HepG2 (cell line): ENCODE data around the gene BRIP1. TPM values are rescaled to one million over a fixed set of nuclear protein-coding genes. Genes with fewer than 3 reads are reported as not detected.

Experiments
- ATAC-seq: fragments of 200-7000 bp; cut with Tn5 transposase; 3 replicates; pipeline ENCODE4 v1.9.1; 2020; ENCODE audit warnings: mild to moderate bottlenecking, moderate library complexity
- BruUV-seq: library from RNA; stranded (reverse); fragments of 400-500 nt; replicated peaks from 2 replicates; lab custom pipeline; 2021; lab: Mats Ljungman, UMichigan
- CTCF ChIA-PET: fragments of 300-600 bp; formaldehyde crosslinking; extraction: SDS; loops from one replicate; lab custom pipeline; 2021; ENCODE audit warnings: low total read pairs, inconsistent platforms, low intra/inter-chr PET ratio; lab: Yijun Ruan, JAX
- POLR2A ChIA-PET: fragments of 350-600 bp; sonication (Branson Sonifier 250); formaldehyde crosslinking; loops from one replicate; lab custom pipeline; 2020; ENCODE audit warnings: antibody characterized with exemption, inconsistent platforms; lab: Yijun Ruan, JAX
- DNase-seq: peaks from one replicate; pipeline ENCODE4 v3.0.0-alpha.2; 2015; ENCODE audit warnings: low spot score
- FAIRE-seq: peaks from 3 replicates; lab custom pipeline; 2011; peaks lifted over from hg19 to GRCh38; lab: Jason Lieb, UNC
- H2AFZ ChIP-seq: one replicate; pipeline ENCODE4 v1.6.1; 2011; ENCODE audit warnings: low read length, inconsistent platforms
- H3K27ac ChIP-seq: fragments of 300-600 bp; 3 replicates; pipeline ENCODE4 v1.8.0; 2011; ENCODE audit warnings: mixed run types, mild to moderate bottlenecking, mixed read lengths, low read length, inconsistent platforms; ENCODE audit not compliant: insufficient read depth; ENCODE audit errors: extremely low read length
- H3K27me3 ChIP-seq, 2 experiments: fragments of 200-600 bp in 1 of 2; 2 replicates in 1 of 2; 3 replicates in 1 of 2; pipeline versions ENCODE4 v1.6.0 to v1.8.0; 2011; ENCODE audit warnings: low read length in 2 of 2, mild to moderate bottlenecking in 2 of 2, moderate library complexity in 2 of 2, inconsistent platforms in 1 of 2; ENCODE audit not compliant: insufficient read depth in 2 of 2, control insufficient read depth in 1 of 2
- H3K36me3 ChIP-seq, 2 experiments: fragments of 200-600 bp in 1 of 2; replicated peaks in 1 of 2; 2 replicates in 1 of 2; 3 replicates in 1 of 2; pipeline versions ENCODE4 v1.5.1 to v1.8.0; 2011; ENCODE audit warnings: low read length in 2 of 2, inconsistent platforms in 1 of 2; ENCODE audit not compliant: insufficient read depth in 2 of 2, control insufficient read depth in 1 of 2
- H3K4me1 ChIP-seq: 2 replicates; pipeline ENCODE4 v1.5.1; 2012; ENCODE audit warnings: low read length, inconsistent platforms; ENCODE audit not compliant: insufficient read depth
- H3K4me2 ChIP-seq: 2 replicates; pipeline ENCODE4 v1.6.0; 2011; ENCODE audit warnings: low read depth, low read length, inconsistent platforms
- H3K4me3 ChIP-seq, 3 experiments: fragments of 200-600 bp in 1 of 3; sonication (generic), shearing (Covaris generic) in 1 of 3; replicated peaks in 1 of 3; 2 replicates each; pipeline ENCODE4 v1.5.1; 2011 to 2016; ENCODE audit warnings: low read length in 3 of 3, inconsistent platforms in 2 of 3, low read depth in 2 of 3, mild to moderate bottlenecking in 2 of 3, control low read depth in 1 of 3, mixed read lengths in 1 of 3; ENCODE audit not compliant: insufficient read depth in 1 of 3
- H3K79me2 ChIP-seq: one replicate; pipeline ENCODE4 v1.6.1; 2011; ENCODE audit warnings: low read length, inconsistent platforms; ENCODE audit not compliant: insufficient read depth
- H3K9ac ChIP-seq: 2 replicates; pipeline ENCODE4 v1.6.0; 2011; ENCODE audit warnings: mild to moderate bottlenecking, low read depth, low read length, inconsistent platforms; ENCODE audit not compliant: insufficient read depth
- H3K9me3 ChIP-seq: 2 replicates; pipeline ENCODE4 v1.5.1; 2012; ENCODE audit warnings: mild to moderate bottlenecking, low read length
- H4K20me1 ChIP-seq: 2 replicates; pipeline ENCODE4 v1.6.0; 2011; ENCODE audit warnings: inconsistent platforms, mild to moderate bottlenecking, low read length, moderate library complexity; ENCODE audit not compliant: insufficient read depth
- EHMT2 ChIP-seq: fragments of 200-600 bp; sonication (generic); IDR thresholded peaks from 2 replicates; pipeline ENCODE4 v1.7.0; 2017; ENCODE audit warnings: antibody characterized with exemption, low read depth, low read length, borderline replicate concordance
- ELF4 ChIP-seq: sonication (generic); formaldehyde crosslinking; IDR thresholded peaks from 2 replicates; pipeline ENCODE4 v1.5.0; 2020; ENCODE audit warnings: missing genetic modification reagents, mild to moderate bottlenecking, moderate library complexity, borderline replicate concordance
- ESRRA ChIP-seq: sonication (generic); formaldehyde crosslinking; IDR thresholded peaks from 2 replicates; pipeline ENCODE4 v1.5.1; 2020; ENCODE audit warnings: mild to moderate bottlenecking, low read depth, missing genetic modification reagents
- JUND ChIP-seq: sonication (generic); formaldehyde crosslinking; IDR thresholded peaks from 2 replicates; pipeline ENCODE4 v1.8.0; 2022; ENCODE audit warnings: mild to moderate bottlenecking, missing genetic modification reagents
- NCOR1 ChIP-seq: fragments of 200-600 bp; sonication (generic); IDR thresholded peaks from 2 replicates; pipeline ENCODE4 v1.7.0; 2017; ENCODE audit warnings: antibody characterized with exemption, low read length, borderline replicate concordance
- ZNF501 ChIP-seq: sonication (generic); formaldehyde crosslinking; IDR thresholded peaks from 2 replicates; pipeline ENCODE4 v1.5.1; 2020; ENCODE audit warnings: mild to moderate bottlenecking, moderate library complexity, missing genetic modification reagents
- ZNF710 ChIP-seq: sonication (generic); formaldehyde crosslinking; IDR thresholded peaks from 2 replicates; pipeline ENCODE4 v1.5.0; 2020; ENCODE audit warnings: mild to moderate bottlenecking, missing genetic modification reagents, borderline replicate concordance
- ZNF891 ChIP-seq: sonication (generic); formaldehyde crosslinking; IDR thresholded peaks from 2 replicates; pipeline ENCODE4 v1.5.0; 2020; ENCODE audit warnings: mild to moderate bottlenecking, missing genetic modification reagents
- WGBS: methylation state at CpG from one replicate; pipeline ENCODE4 v1.1.6; 2017; ENCODE audit warnings: low lambda C conversion rate; 5-methylcytosine and 5-hydroxymethylcytosine counted together
- in situ Hi-C: cut with HindIII; loops from 2 replicates; pipeline ENCODE4 v1.10.0; 2017; ENCODE audit warnings: low pct_unique_long_range_greater_than_20kb; ENCODE audit not compliant: extremely low pct_ligation_motif_present
- intact Hi-C: fragments of 100-400 bp; cut with micrococcal nuclease; formaldehyde crosslinking; loops from one replicate; pipeline ENCODE4 v1.10.0; 2022; ENCODE audit not compliant: unreplicated experiment
- polyA plus RNA-seq, 8 experiments: library from polyadenylated mRNA; depleted of rRNA in 3 of 8; stranded (reverse) in 7 of 8; unstranded in 1 of 8; fragments of >200 nt; fragmentation: Illumina TruSeq in 4 of 8; extraction: Trizol in 4 of 8; gene quantifications; 2 replicates each; pipeline versions ENCODE4 v1.2.1 to v1.2.3, GENCODE V29; 2011 to 2016; ENCODE audit warnings: low read depth in 4 of 8, missing spikeins in 1 of 8, mixed read lengths in 1 of 8; ENCODE audit not compliant: insufficient read depth in 1 of 8
- total RNA-seq, 5 experiments: library from RNA; depleted of rRNA; stranded (reverse); fragments of >200 nt; fragmentation: Illumina TruSeq; extraction: Trizol; gene quantifications; 2 replicates each; pipeline ENCODE4 v1.2.3, GENCODE V29; 2016; ENCODE audit warnings: low read depth in 1 of 5

Gene BRIP1
- total and polyA plus RNA-seq, 2 of the 13 experiments (the other 11 are each of a cell fraction or from before 2014, with no cell fraction given): 3.8 to 27.7 TPM

- no peak for TF ChIP-seq ZNF891 (CRISPR knock-in tag)
Observed at GRCh38 chr17:61832463-61832862, 30.9 kb downstream of the BRIP1 start (continued).

DNA sequence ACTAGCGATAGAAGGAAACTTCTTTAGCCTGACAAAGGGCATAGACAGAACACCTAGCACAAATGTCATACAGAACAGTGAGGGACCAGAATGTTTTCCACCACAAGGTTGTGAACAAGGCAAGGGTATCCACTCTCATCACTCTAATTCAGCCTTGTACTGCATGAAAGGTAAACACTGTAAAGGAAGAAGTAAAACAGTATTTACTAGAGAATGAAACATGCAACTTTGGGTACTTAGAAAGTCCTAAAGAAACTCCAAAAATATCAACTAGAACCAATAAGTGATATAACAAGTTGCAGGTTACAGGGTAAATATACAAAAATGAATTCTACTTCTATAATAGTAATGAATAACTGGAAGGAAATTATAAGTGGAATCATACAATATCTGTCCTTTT is 32.2 kb downstream of the BRIP1 start:
- WGBS: 94% methylated on average over 1 of the region's 1 CpG
- no peaks in the 10 kb centered on the region for H4K20me1 ChIP-seq
- H3K27ac ChIP-seq: no peak overlapping the region
- FAIRE-seq: no peak
- H3K4me1 ChIP-seq: no peaks in the 10 kb centered on the region
- CTCF ChIA-PET: no interaction called here
- H3K9ac ChIP-seq: no peak overlapping the region
- no TSS peak for BruUV-seq
- H3K79me2 ChIP-seq: no peaks in the 10 kb centered on the region
- no peak for TF ChIP-seq ELF4
- no peak for TF ChIP-seq ZNF710 (CRISPR knock-in tag)
- TF ChIP-seq ZNF501 (CRISPR knock-in tag): no peak
- TF ChIP-seq EHMT2: no peak
- TF ChIP-seq NCOR1: no peak
- TF ChIP-seq JUND (CRISPR knock-in tag): no peak
- no peak for TF ChIP-seq ESRRA
- intact Hi-C loops: no loop called here
- no peaks in the 10 kb centered on the region for H3K27me3 ChIP-seq
- H3K4me3 ChIP-seq: no peak overlapping the region
- no peak for DNase-seq
- in situ Hi-C loops: loop anchor here (10.0 to 25.0 kb wide), 2 partner anchors 416 to 819 kb away; no protein-coding TSS in a partner anchor
- no peaks in the 10 kb centered on the region for H3K9me3 ChIP-seq
- no peak overlapping the region for H3K4me2 ChIP-seq
- ATAC-seq: no peak
- POLR2A ChIA-PET: no interaction called here
- H2AFZ ChIP-seq: no peak overlapping the region
- no peaks in the 10 kb centered on the region; a peak in 3 of 5 replicates for H3K36me3 ChIP-seq
